KMS-11 (cell line): ENCODE results near the gene ARHGAP1.

Source experiments
- H2AFZ ChIP-seq: fragments of 200-600 bp; sonication (generic); 2 replicates; pipeline ENCODE4 v1.6.1; 2016; ENCODE audit warnings: antibody characterized with exemption, mixed run types, low read depth
- H3K27ac ChIP-seq: fragments of 200-600 bp; sonication (generic); 2 replicates; pipeline ENCODE4 v1.6.1; 2016; ENCODE audit warnings: mild to moderate bottlenecking, mixed run types
- H3K27me3 ChIP-seq: fragments of 200-600 bp; sonication (generic); 2 replicates; pipeline ENCODE4 v1.6.1; 2017; ENCODE audit warnings: mild to moderate bottlenecking, low read depth, mixed run types, moderate library complexity; ENCODE audit not compliant: insufficient read depth
- H3K36me3 ChIP-seq: fragments of 200-600 bp; sonication (generic); 2 replicates; pipeline ENCODE4 v1.6.1; 2017; ENCODE audit warnings: mild to moderate bottlenecking, mixed run types; ENCODE audit not compliant: insufficient read depth
- H3K4me1 ChIP-seq: fragments of 200-600 bp; sonication (generic); 2 replicates; pipeline ENCODE4 v1.6.1; 2016; ENCODE audit warnings: mild to moderate bottlenecking, low read depth, mixed run types; ENCODE audit not compliant: poor library complexity, severe bottlenecking
- H3K4me2 ChIP-seq: fragments of 200-600 bp; sonication (generic); 2 replicates; pipeline ENCODE4 v1.7.0; 2016; ENCODE audit warnings: mild to moderate bottlenecking, mixed run types
- H3K4me3 ChIP-seq: fragments of 200-600 bp; sonication (generic); IDR thresholded peaks from 2 replicates; pipeline ENCODE4 v1.6.1; 2017; ENCODE audit warnings: low read depth, low read length, mixed read lengths; ENCODE audit not compliant: insufficient read depth
- H3K79me2 ChIP-seq: fragments of 200-600 bp; sonication (generic); 2 replicates; pipeline ENCODE4 v1.6.1; 2016; ENCODE audit warnings: low read depth, mixed run types; ENCODE audit not compliant: insufficient read depth
- H3K9ac ChIP-seq: fragments of 200-600 bp; sonication (generic); 2 replicates; pipeline ENCODE4 v1.6.1; 2016; ENCODE audit warnings: mild to moderate bottlenecking, mixed run types
- H4K20me1 ChIP-seq: fragments of 200-600 bp; sonication (generic); 2 replicates; pipeline ENCODE4 v1.6.1; 2016; ENCODE audit warnings: mild to moderate bottlenecking, mixed run types; ENCODE audit not compliant: insufficient read depth
- TF ChIP-seq, protein P1 (sequence below): fragments of 200-600 bp; sonication (generic); conservative IDR thresholded peaks from 2 replicates; pipeline ENCODE4 v1.6.1; 2017; ENCODE audit warnings: low read depth, mild to moderate bottlenecking, antibody characterized with exemption, low read length, moderate library complexity, mixed read lengths

ARHGAP1 gene

DNA sequence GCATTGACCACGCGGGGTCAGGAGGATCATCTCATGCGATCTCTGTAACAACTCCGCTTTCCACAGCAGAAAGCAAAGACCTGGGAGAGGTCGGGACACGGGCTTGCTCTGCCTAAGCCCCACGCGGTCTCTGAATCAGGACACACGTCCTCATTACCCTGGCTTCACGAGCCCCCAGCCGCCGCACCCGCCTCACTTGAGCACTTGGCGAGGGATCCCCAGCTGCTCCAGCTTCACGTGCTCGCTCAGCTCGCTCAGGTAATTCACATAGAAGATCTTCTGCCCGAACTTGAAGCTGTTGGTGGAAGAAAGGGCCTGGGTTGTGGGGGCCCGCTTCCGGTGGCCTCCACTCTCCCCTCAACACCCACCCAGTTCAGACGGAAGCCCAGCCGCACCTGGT is 19.6 kb downstream of the ARHGAP1 start:
- Histone ChIP-seq H4K20me1 (no peaks in the 10 kb centered on the region), H3K4me1 (peaks cover 3% of the 10 kb centered on the region), H3K27me3 (no peaks in the 10 kb centered on the region), H3K4me2 (no peak overlapping the region), H3K4me3 (no peak overlapping the region), H3K27ac (no peak overlapping the region), H3K79me2 (no peaks in the 10 kb centered on the region), H2AFZ (no peak overlapping the region), H3K36me3 (no peaks in the 10 kb centered on the region), H3K9ac (no peak overlapping the region)
- TF ChIP-seq, protein P1, sequence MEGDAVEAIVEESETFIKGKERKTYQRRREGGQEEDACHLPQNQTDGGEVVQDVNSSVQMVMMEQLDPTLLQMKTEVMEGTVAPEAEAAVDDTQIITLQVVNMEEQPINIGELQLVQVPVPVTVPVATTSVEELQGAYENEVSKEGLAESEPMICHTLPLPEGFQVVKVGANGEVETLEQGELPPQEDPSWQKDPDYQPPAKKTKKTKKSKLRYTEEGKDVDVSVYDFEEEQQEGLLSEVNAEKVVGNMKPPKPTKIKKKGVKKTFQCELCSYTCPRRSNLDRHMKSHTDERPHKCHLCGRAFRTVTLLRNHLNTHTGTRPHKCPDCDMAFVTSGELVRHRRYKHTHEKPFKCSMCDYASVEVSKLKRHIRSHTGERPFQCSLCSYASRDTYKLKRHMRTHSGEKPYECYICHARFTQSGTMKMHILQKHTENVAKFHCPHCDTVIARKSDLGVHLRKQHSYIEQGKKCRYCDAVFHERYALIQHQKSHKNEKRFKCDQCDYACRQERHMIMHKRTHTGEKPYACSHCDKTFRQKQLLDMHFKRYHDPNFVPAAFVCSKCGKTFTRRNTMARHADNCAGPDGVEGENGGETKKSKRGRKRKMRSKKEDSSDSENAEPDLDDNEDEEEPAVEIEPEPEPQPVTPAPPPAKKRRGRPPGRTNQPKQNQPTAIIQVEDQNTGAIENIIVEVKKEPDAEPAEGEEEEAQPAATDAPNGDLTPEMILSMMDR = no peak

DNA sequence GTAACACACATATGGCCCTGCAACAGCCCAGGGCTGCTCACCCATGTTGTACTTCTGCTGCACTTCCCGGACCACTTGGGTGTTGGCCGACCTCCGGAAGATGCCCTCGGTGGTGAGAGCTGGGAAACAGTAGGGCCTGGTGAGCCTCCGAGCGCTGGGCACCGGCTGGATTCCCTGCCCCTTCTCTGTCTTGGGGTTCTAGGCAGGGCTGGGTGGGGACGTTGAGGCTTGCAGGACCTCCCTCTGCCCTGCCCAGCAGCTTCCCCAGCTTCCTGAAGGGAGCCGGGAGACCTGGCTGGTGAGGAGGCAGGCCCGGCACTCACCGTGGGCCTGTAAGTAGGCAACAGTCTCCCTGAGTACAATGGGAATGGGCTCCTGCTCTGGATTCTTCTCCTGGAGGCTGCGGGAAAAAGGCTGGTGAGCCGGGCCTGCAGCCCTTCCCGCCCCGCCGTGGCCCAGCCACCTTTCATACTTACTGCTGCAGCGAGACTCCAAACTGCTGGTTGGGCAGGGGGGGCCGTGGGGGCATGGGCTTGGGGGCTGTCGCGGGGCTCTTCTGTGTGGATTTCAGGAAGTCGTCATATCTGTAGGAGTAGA is 20.2 kb downstream of the ARHGAP1 start:
- Histone ChIP-seq H3K79me2 (no peaks in the 10 kb centered on the region), H3K4me1 (peaks cover 3% of the 10 kb centered on the region), H3K27me3 (no peaks in the 10 kb centered on the region), H4K20me1 (no peaks in the 10 kb centered on the region), H3K36me3 (no peaks in the 10 kb centered on the region), H2AFZ (no peak overlapping the region), H3K9ac (no peak overlapping the region), H3K4me3 (no peak overlapping the region), H3K4me2 (no peak overlapping the region), H3K27ac (no peak overlapping the region)
- TF ChIP-seq, protein P1 = no peak

DNA sequence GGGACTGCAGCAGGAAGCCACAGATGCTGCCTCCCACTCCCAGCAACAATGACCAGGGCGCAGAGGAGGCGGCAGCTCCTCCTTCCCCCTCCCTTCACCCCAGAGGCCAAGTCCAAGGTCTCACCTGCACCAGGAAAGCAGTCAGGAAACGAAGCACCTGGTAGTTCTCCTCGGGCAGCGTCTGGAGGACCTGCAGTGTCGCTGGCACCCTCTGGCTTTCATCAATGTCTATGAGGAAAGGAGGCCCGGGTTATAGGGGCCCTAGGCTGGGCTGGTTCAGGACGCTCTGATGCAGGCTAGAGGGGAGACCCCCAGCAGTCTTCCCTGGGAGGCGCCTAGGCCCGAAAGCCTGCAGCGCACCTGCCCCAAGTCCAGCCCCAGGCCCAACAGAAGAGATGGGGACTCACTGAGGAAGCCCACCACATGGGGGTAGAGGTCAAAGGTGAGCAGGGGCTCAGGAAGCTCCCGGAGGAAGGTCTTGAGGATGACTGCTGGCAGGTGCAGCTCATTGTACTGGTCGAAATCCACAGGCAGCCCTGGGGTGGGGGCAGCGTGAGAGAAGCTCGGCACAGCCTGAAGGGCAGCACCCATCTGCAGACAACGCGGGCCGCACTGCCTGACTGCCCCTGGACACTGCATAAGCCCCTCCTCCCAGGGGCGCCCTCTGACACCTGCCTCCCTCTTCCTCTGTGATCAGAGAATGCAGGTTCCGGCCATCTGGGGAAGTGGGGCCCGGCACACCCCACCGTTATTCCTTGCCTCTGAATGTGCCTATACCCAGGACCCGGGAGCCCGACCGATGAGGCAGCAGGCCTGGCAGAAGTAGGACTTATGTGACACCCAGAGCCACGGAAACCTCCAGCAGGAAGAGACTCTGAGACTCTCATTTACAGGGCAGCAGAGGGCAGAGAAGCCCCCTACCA is 20.9 kb downstream of the ARHGAP1 start:
- Histone ChIP-seq H3K9ac (no peak overlapping the region), H3K4me2 (no peak overlapping the region), H3K27ac (no peak overlapping the region), H3K79me2 (no peaks in the 10 kb centered on the region), H4K20me1 (no peaks in the 10 kb centered on the region), H2AFZ (no peak overlapping the region), H3K27me3 (no peaks in the 10 kb centered on the region), H3K36me3 (no peaks in the 10 kb centered on the region), H3K4me3 (no peak overlapping the region), H3K4me1 (peaks cover 8% of the 10 kb centered on the region)
- TF ChIP-seq, protein P1 = no peak

GRCh38 chr11:46678741-46679130 is 21.7 kb downstream of the ARHGAP1 start:
- Histone ChIP-seq H3K4me3 (no peak overlapping the region), H3K27ac (no peak overlapping the region), H3K9ac (no peak overlapping the region), H3K4me2 (no peak overlapping the region), H3K4me1 (peaks cover 12% of the 10 kb centered on the region), H3K27me3 (no peaks in the 10 kb centered on the region), H3K79me2 (no peaks in the 10 kb centered on the region), H2AFZ (no peak overlapping the region), H4K20me1 (no peaks in the 10 kb centered on the region), H3K36me3 (no peaks in the 10 kb centered on the region)
- TF ChIP-seq, protein P1 = no peak
